ENCODE data around the gene NR4A2.
A peak's percentile ranks its signal among the peaks of the same experiment; 100 is the strongest.

NR4A2 gene

DNA sequence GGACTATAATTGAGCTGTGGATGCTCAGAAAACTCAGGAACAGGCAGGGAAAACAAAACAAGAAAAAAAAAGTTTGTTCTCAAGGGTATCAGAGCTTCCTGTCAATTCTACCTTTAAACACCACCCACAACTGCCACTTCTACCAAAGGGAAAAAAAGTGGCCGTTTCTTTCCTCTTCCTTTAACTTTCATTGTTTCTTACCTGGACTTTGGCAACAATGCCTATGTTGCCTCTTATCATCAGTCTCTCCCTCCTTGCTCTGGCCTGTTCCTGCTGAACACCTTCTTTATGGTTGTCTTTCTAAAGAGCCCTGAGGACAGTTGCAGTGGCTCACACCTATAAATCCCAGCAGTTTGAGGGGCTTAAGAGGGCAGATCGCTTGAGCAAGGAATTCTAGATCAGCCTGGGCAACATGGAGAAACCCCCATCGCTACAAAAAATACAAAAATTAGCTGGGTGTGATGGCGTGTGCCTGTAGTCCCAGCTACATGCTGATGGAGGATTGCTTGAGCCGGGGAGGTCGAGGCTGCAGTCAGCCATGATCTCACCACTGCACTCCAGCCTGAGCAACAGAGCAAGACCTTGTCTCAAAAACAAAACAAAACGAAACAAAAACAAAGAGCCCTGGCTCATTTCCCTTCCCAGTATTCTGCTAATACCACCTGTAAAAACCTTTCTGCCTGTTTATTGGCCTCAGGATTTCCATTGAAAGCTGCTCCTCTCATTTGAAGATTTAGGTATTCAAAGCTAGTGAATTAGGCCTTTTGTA lies 18.0 kb upstream of the NR4A2 start (continued):
- no peak for TF ChIP-seq ZNF629 (tag by site-specific recombination; IDR thresholded peaks at IDR 0.05)

DNA sequence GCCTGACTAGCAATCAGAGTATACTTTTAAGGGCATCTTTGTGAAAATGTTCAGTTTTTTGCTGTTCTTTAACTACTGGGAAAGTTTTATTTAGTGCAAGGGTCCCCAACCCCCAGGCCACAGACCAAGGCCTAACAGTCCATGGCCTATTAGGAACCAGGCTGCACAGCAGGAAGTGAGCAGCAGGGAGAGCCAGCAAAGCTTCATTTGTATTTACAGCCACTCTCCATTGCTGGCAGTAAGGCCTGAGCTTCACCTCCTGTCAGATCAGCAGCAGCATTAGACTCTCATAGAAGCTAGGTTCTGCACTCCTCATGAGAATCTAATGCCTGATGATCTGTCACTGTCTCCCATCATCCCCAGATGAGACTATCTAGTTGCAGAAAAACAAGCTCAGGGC lies 17.1 kb upstream of the NR4A2 start:
- ChIA-PET POLR2A (no interaction called here), CTCF (no interaction called here)
- Histone ChIP-seq H3K36me3 (ENCODE audit: control insufficient read depth in 2 of 2, insufficient read depth in 1 of 2, low read length in 2 of 2) (no peaks in the 10 kb centered on the region), H3K9me3 (ENCODE audit: control insufficient read depth, insufficient read depth, low read depth, low read length) (no peaks in the 10 kb centered on the region), H3K27ac (ENCODE audit: extremely low read depth, low read depth, low read length) (no peak overlapping the region), H3K4me1 (ENCODE audit: control insufficient read depth, insufficient read depth, low read length) (no peaks in the 10 kb centered on the region), H3K4me3 (ENCODE audit: low read depth, low read length) (no peak overlapping the region)
- TF ChIP-seq ZNF350 (tag by site-specific recombination; IDR thresholded peaks at IDR 0.05) (no peak), ZNF23 (tag by site-specific recombination; IDR thresholded peaks at IDR 0.05; ENCODE audit: borderline replicate concordance) (no peak), ZNF791 (tag by site-specific recombination; IDR thresholded peaks at IDR 0.05) (no peak), ZFP3 (tag by site-specific recombination; IDR thresholded peaks at IDR 0.05; ENCODE audit: low read depth) (no peak), ZNF24 (tag by site-specific recombination; IDR thresholded peaks at IDR 0.05) (no peak), ZBTB7A (tag by site-specific recombination; IDR thresholded peaks at IDR 0.05; ENCODE audit: low read depth) (no peak), ZNF571 (tag by site-specific recombination; IDR thresholded peaks at IDR 0.05) (no peak)
- TF ChIP-seq, protein P1, sequence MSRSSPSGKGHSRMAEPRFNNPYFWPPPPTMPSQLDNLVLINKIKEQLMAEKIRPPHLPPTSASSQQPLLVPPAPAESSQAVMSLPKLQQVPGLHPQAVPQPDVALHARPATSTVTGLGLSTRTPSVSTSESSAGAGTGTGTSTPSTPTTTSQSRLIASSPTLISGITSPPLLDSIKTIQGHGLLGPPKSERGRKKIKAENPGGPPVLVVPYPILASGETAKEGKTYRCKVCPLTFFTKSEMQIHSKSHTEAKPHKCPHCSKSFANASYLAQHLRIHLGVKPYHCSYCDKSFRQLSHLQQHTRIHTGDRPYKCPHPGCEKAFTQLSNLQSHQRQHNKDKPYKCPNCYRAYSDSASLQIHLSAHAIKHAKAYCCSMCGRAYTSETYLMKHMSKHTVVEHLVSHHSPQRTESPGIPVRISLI (tag by site-specific recombination; IDR thresholded peaks at IDR 0.05), result no peak
- TF ChIP-seq, protein P2, sequence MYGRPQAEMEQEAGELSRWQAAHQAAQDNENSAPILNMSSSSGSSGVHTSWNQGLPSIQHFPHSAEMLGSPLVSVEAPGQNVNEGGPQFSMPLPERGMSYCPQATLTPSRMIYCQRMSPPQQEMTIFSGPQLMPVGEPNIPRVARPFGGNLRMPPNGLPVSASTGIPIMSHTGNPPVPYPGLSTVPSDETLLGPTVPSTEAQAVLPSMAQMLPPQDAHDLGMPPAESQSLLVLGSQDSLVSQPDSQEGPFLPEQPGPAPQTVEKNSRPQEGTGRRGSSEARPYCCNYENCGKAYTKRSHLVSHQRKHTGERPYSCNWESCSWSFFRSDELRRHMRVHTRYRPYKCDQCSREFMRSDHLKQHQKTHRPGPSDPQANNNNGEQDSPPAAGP (tag by site-specific recombination; IDR thresholded peaks at IDR 0.05), result no peak
- TF ChIP-seq, protein P3, sequence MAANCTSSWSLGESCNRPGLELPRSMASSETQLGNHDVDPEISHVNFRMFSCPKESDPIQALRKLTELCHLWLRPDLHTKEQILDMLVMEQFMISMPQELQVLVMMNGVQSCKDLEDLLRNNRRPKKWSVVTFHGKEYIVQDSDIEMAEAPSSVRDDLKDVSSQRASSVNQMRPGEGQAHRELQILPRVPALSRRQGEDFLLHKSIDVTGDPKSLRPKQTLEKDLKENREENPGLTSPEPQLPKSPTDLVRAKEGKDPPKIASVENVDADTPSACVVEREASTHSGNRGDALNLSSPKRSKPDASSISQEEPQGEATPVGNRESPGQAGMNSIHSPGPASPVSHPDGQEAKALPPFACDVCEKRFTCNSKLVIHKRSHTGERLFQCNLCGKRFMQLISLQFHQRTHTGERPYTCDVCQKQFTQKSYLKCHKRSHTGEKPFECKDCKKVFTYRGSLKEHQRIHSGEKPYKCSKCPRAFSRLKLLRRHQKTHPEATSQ (tag by site-specific recombination; IDR thresholded peaks at IDR 0.05), result no peak
- TF ChIP-seq, protein P4, sequence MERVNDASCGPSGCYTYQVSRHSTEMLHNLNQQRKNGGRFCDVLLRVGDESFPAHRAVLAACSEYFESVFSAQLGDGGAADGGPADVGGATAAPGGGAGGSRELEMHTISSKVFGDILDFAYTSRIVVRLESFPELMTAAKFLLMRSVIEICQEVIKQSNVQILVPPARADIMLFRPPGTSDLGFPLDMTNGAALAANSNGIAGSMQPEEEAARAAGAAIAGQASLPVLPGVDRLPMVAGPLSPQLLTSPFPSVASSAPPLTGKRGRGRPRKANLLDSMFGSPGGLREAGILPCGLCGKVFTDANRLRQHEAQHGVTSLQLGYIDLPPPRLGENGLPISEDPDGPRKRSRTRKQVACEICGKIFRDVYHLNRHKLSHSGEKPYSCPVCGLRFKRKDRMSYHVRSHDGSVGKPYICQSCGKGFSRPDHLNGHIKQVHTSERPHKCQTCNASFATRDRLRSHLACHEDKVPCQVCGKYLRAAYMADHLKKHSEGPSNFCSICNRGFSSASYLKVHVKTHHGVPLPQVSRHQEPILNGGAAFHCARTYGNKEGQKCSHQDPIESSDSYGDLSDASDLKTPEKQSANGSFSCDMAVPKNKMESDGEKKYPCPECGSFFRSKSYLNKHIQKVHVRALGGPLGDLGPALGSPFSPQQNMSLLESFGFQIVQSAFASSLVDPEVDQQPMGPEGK (tag by site-specific recombination; IDR thresholded peaks at IDR 0.05), result no peak
- TF ChIP-seq, protein P5, sequence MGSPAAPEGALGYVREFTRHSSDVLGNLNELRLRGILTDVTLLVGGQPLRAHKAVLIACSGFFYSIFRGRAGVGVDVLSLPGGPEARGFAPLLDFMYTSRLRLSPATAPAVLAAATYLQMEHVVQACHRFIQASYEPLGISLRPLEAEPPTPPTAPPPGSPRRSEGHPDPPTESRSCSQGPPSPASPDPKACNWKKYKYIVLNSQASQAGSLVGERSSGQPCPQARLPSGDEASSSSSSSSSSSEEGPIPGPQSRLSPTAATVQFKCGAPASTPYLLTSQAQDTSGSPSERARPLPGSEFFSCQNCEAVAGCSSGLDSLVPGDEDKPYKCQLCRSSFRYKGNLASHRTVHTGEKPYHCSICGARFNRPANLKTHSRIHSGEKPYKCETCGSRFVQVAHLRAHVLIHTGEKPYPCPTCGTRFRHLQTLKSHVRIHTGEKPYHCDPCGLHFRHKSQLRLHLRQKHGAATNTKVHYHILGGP (tag by site-specific recombination; IDR thresholded peaks at IDR 0.05), result no peak

DNA sequence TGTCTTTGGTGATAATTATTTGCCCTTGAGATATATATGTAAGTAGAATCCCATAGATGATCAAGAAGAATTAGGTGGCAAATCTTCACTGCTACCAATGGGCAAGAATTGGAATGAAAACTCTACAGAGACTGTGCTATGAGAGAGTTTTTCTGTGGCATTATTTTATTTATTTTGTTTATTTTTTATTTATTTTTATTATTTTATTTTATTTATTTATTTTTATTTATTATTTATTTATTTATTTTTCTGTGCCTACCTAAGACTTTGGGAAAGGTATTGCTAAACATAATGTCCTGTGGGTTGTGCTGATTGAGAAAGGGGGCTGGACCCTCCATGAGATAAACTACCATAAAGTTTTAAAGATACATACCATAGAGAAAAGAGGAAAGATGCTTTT lies 16.6 kb upstream of the NR4A2 start:
- Histone ChIP-seq H3K36me3 (ENCODE audit: control insufficient read depth in 2 of 2, insufficient read depth in 1 of 2, low read length in 2 of 2) (no peaks in the 10 kb centered on the region), H3K4me1 (ENCODE audit: control insufficient read depth, insufficient read depth, low read length) (no peaks in the 10 kb centered on the region), H3K9me3 (ENCODE audit: control insufficient read depth, insufficient read depth, low read depth, low read length) (no peaks in the 10 kb centered on the region), H3K27ac (ENCODE audit: extremely low read depth, low read depth, low read length) (no peak overlapping the region), H3K4me3 (ENCODE audit: low read depth, low read length) (no peak overlapping the region)
- TF ChIP-seq ZFP37 (tag by site-specific recombination; IDR thresholded peaks at IDR 0.05) (no peak), ZNF426 (tag by site-specific recombination; IDR thresholded peaks at IDR 0.05) (peak; percentile 26; the same call in 1 of the 2 replicates), SCRT2 (tag by site-specific recombination; IDR thresholded peaks at IDR 0.05) (no peak)
- TF ChIP-seq, protein P6, sequence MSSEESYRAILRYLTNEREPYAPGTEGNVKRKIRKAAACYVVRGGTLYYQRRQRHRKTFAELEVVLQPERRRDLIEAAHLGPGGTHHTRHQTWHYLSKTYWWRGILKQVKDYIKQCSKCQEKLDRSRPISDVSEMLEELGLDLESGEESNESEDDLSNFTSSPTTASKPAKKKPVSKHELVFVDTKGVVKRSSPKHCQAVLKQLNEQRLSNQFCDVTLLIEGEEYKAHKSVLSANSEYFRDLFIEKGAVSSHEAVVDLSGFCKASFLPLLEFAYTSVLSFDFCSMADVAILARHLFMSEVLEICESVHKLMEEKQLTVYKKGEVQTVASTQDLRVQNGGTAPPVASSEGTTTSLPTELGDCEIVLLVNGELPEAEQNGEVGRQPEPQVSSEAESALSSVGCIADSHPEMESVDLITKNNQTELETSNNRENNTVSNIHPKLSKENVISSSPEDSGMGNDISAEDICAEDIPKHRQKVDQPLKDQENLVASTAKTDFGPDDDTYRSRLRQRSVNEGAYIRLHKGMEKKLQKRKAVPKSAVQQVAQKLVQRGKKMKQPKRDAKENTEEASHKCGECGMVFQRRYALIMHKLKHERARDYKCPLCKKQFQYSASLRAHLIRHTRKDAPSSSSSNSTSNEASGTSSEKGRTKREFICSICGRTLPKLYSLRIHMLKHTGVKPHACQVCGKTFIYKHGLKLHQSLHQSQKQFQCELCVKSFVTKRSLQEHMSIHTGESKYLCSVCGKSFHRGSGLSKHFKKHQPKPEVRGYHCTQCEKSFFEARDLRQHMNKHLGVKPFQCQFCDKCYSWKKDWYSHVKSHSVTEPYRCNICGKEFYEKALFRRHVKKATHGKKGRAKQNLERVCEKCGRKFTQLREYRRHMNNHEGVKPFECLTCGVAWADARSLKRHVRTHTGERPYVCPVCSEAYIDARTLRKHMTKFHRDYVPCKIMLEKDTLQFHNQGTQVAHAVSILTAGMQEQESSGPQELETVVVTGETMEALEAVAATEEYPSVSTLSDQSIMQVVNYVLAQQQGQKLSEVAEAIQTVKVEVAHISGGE (tag by site-specific recombination; conservative IDR thresholded peaks at IDR 0.05; ENCODE audit: low read depth), result 0 out of 2 replicates have a peak, but pooled peaks have one; percentile 15
- CTCF ChIA-PET, result no interaction called here
- POLR2A ChIA-PET, result no interaction called here
